Central memory CD8-positive, alpha-beta T cell (primary cell): Measurements from ENCODE around the gene OR3A2.
"Not testable (repeated sequence)": the region's sequence is repeated elsewhere in the genome, so short reads cannot be mapped to it uniquely, and the experiment has no call there.

Experiments
- ATAC-seq: fragments of 150-1000 bp; cut with Tn5 transposase; replicated peaks from 2 replicates; pipeline ENCODE4 v1.10.0; 2022; ENCODE audit warnings: mild to moderate bottlenecking, moderate FRiP score, moderate number of reproducible peaks; ENCODE audit not compliant: poor library complexity, severe bottlenecking; ENCODE audit errors: extremely low read depth
- DNase-seq, 2 donors: peaks; one replicate each; pipeline ENCODE4 v3.0.0; 2021; ENCODE audit warnings: low spot score in 2 of 2
- H3K27ac Mint-ChIP-seq: one replicate; pipeline ENCODE4 v1.8.0; 2022; ENCODE audit warnings: low read depth, mild to moderate bottlenecking, moderate library complexity, mixed read lengths
- H3K27me3 Mint-ChIP-seq: one replicate; pipeline ENCODE4 v1.8.0; 2022; ENCODE audit warnings: mixed read lengths
- H3K36me3 Mint-ChIP-seq: one replicate; pipeline ENCODE4 v1.8.0; 2022; ENCODE audit warnings: mild to moderate bottlenecking, moderate library complexity, mixed read lengths; ENCODE audit not compliant: insufficient read depth
- H3K4me1 Mint-ChIP-seq: one replicate; pipeline ENCODE4 v1.8.0; 2022; ENCODE audit warnings: mixed read lengths
- H3K4me3 Mint-ChIP-seq: one replicate; pipeline ENCODE4 v1.8.0; 2022; ENCODE audit warnings: mild to moderate bottlenecking, moderate library complexity, mixed read lengths
- H3K9me3 Mint-ChIP-seq: one replicate; pipeline ENCODE4 v1.8.0; 2022; ENCODE audit warnings: mixed read lengths

Gene OR3A2

DNA sequence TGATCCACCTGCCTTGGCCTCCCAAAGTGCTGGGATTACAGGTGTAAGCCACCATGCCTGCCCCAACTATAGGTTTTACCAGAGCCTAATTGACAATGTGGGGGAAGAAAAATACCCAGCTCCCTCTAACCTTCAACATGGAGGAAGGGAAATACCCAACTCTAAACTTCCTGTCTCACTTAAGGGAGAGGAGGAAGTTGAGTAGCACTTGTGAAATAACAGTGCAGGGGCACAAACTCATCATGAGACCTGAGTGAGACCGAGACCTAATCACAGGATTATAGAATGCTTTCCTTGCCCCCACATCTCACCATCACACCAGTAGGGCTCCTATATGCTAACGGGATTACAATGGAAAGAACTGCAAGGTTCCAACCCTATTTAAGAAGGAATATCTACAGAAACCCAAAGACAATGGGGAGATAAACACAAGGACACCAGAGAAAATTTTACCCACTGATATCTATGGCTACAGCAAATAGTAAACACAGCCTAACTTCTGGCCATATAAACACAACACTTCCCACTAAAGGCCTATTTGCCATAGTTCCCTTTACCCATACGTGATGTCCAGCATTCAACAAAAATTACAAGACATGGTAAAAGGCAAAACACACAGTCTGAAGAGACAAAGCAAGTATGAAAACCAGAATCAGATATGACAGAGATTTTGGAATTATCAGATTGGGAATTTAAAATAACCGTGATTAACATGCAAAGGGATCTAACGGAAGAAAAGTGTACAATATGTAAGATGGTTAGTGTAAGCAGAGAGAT lies 114.8 kb downstream of the OR3A2 start:
- ATAC-seq (no peak), DNase-seq (no peak)
- H3K4me3 Mint-ChIP-seq, result no peak overlapping the region
- peaks cover 6% of the 10 kb centered on the region for H3K9me3 Mint-ChIP-seq
- H3K36me3 Mint-ChIP-seq, result peaks cover 2% of the 10 kb centered on the region
- H3K4me1 Mint-ChIP-seq, result no peaks in the 10 kb centered on the region
- no peak overlapping the region for H3K27ac Mint-ChIP-seq
- H3K27me3 Mint-ChIP-seq, result peaks cover 56% of the 10 kb centered on the region

DNA sequence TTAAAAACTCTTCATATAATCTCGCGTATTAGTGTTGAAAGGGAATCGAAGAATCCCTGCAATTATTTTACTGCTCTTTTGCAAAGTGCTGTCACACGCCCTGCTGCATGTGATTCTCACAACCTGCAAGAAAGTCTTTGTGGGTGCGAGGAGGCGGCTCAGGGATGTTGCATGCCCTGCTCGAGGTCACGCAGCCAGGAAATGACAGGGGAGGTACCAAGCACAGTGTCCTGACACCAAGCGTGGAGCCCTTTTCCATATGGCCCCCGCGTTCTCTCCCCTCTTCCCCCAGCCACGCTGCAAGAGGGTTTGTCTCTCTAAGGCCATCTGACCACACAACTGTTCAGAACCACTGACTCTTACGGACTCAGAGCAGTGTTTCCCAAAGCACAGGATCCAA lies 125.5 kb downstream of the OR3A2 start:
- H3K36me3 Mint-ChIP-seq, result no peaks in the 10 kb centered on the region
- no peak overlapping the region for H3K27ac Mint-ChIP-seq
- no peaks in the 10 kb centered on the region for H3K9me3 Mint-ChIP-seq
- ATAC-seq (no peak), DNase-seq (no peak)
- H3K27me3 Mint-ChIP-seq, result peaks cover 34% of the 10 kb centered on the region
- H3K4me1 Mint-ChIP-seq, result no peaks in the 10 kb centered on the region
- no peak overlapping the region for H3K4me3 Mint-ChIP-seq

DNA sequence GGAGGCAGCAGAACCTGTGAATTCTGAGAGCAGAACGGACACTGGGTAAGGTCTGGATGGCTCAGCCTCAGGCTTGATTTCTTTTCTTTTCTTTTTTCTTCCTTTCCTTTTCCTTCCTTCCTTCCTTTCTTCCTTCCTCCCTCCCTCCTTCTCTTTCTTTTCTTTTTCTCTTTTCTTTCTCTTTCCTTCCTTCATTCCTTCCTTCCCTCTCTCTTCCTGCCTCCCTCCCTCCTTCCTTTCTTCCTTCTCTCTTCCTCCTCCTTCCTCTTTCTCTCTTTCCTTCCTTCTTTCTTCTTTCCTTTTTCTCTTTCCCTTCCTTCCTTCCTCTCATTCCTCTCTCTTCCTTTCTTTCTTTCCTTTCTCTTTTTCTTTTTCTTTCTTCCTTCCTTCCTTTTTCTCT lies 125.9 kb downstream of the OR3A2 start:
- H3K36me3 Mint-ChIP-seq, result no peaks in the 10 kb centered on the region
- no peak overlapping the region for H3K4me3 Mint-ChIP-seq
- ATAC-seq (no peak), DNase-seq (no peak)
- H3K27ac Mint-ChIP-seq, result no peak overlapping the region
- H3K4me1 Mint-ChIP-seq, result no peaks in the 10 kb centered on the region
- peaks cover 31% of the 10 kb centered on the region for H3K27me3 Mint-ChIP-seq
- H3K9me3 Mint-ChIP-seq, result no peaks in the 10 kb centered on the region

DNA sequence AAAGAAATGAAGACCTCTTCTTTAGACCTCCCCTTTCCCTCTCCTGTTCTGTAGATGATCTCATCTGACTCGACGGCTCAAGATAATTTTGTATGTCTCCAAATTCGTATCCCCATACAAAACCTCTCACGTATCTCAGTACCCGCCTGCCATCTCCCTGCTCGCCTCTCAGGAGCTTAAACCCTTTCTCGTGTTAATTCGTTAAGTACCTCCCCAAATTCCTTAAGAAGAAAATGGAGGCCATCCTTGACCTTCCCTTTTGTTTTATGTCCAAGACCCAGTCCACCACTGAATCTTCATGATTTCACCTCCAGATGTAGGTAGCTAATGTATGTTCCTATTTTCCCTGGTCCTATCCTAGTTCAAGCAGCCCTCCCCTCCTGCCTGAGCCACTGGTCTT lies 129.5 kb downstream of the OR3A2 start:
- H3K9me3 Mint-ChIP-seq, result no peaks in the 10 kb centered on the region
- no peaks in the 10 kb centered on the region for H3K4me1 Mint-ChIP-seq
- DNase-seq (no peak), ATAC-seq (no peak)
- no peak overlapping the region for H3K4me3 Mint-ChIP-seq
- H3K27me3 Mint-ChIP-seq, result peaks cover 42% of the 10 kb centered on the region
- H3K27ac Mint-ChIP-seq, result no peak overlapping the region
- H3K36me3 Mint-ChIP-seq, result no peaks in the 10 kb centered on the region

DNA sequence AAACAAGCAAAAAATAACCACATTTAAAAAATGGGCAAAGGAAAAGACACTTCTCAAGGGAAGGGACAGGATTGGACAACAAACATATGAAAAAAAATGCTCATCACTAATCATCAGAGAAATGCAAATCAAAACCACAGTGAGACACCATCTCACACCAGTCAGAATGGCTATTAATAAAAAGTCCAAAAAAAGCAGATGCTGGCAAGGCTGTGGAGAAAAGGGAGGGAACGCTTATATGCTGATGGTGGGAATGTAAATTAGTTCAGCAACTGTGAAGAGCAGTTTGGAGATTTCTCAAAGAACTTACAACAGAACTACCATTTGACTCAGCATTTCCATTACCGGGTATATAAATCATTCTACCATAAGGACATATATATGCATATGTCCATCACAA lies 137.1 kb downstream of the OR3A2 start:
- DNase-seq, result not testable (repeated sequence)

DNA sequence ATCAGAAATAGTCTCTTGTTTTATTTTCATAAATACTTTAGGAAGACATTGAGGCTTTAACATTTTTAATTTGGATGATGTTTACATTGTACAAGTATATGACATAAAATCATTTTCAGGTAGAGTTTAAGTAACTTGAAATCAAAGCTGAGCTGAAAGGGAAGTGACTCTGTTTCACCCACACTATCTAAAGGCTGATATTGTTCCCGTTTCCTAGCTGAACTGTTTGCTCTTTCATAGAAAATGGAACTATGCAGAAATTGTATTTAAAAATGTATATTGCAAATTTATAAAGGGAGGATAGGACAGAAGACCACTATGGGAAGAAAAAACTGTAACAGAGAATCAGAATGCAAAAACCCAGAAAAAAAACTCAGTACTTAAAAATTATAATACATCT lies 141.3 kb downstream of the OR3A2 start:
- H3K4me1 Mint-ChIP-seq, H3K4me3 Mint-ChIP-seq, DNase-seq, H3K27ac Mint-ChIP-seq, H3K27me3 Mint-ChIP-seq, H3K9me3 Mint-ChIP-seq, H3K36me3 Mint-ChIP-seq, ATAC-seq: not testable (repeated sequence)

More for the DNA sequence above, 137.1 kb downstream of the OR3A2 start:
- H3K4me3 Mint-ChIP-seq, H3K36me3 Mint-ChIP-seq, ATAC-seq, H3K27ac Mint-ChIP-seq, H3K9me3 Mint-ChIP-seq, H3K4me1 Mint-ChIP-seq: not testable (repeated sequence)
- peaks cover 14% of the 10 kb centered on the region for H3K27me3 Mint-ChIP-seq

DNA sequence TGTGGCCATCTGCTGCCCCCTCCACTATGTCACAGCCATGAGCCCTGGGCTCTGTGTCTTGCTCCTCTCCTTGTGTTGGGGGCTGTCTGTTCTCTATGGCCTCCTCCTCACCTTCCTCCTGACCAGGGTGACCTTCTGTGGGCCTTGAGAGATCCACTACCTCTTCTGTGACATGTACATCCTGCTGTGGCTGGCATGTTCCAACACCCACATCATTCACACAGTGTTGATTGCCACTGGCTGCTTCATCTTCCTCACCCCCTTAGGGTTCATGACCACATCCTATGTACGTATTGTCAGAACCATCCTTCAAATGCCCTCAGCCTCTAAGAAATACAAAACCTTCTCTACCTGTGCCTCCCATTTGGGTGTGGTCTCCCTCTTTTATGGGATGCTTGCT lies 145.1 kb downstream of the OR3A2 start:
- not testable (repeated sequence) for H3K9me3 Mint-ChIP-seq, H3K4me1 Mint-ChIP-seq, H3K4me3 Mint-ChIP-seq, ATAC-seq, H3K27ac Mint-ChIP-seq, H3K36me3 Mint-ChIP-seq, DNase-seq, H3K27me3 Mint-ChIP-seq

GRCh38 chr17:3238685-3239084 lies 147.4 kb downstream of the OR3A2 start:
- H3K27me3 Mint-ChIP-seq, H3K4me3 Mint-ChIP-seq, DNase-seq, H3K27ac Mint-ChIP-seq, H3K9me3 Mint-ChIP-seq, H3K4me1 Mint-ChIP-seq, H3K36me3 Mint-ChIP-seq, ATAC-seq: not testable (repeated sequence)

DNA sequence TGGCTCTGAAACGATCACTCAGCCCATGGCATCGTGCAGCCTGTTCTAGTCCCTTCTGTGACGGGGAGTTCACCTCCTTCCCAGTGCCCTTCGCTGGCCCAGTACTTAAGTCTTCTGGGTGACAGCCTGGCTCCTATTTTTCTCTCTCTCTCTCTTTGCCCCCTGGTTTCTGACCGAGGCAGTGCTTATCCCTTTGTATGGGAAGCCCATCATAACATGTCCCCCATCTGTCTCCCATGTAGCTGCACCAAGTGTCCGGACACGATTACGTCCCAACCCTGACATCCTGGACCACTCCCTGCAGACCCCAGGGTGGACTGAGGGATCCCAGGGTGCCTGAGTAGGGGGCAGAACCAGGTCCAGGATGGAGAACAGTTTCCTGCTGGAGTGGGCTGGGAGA lies 153.8 kb downstream of the OR3A2 start:
- not testable (repeated sequence) for H3K9me3 Mint-ChIP-seq, ATAC-seq, DNase-seq, H3K4me1 Mint-ChIP-seq, H3K36me3 Mint-ChIP-seq, H3K4me3 Mint-ChIP-seq, H3K27ac Mint-ChIP-seq
- H3K27me3 Mint-ChIP-seq, result peaks cover 12% of the 10 kb centered on the region
